IPS-18c (cell line): Measurements from ENCODE around the gene KAZN.

Experiments used
- H3K4me3 ChIP-seq: 2 replicates; pipeline ENCODE4 v1.7.0; 2013; ENCODE audit warnings: low read depth, mild to moderate bottlenecking, low read length, moderate library complexity; ENCODE audit not compliant: insufficient read depth
- H3K9me3 ChIP-seq: one replicate; pipeline ENCODE4 v1.6.1; 2013; ENCODE audit warnings: mild to moderate bottlenecking, low read length, moderate library complexity; ENCODE audit not compliant: control insufficient read depth, insufficient read depth

Gene KAZN

GRCh38 chr1:14777516-14778506 is 179.3 kb downstream of the KAZN start:
- Histone ChIP-seq H3K9me3 (no peaks in the 10 kb centered on the region), H3K4me3 (no peak overlapping the region)

DNA sequence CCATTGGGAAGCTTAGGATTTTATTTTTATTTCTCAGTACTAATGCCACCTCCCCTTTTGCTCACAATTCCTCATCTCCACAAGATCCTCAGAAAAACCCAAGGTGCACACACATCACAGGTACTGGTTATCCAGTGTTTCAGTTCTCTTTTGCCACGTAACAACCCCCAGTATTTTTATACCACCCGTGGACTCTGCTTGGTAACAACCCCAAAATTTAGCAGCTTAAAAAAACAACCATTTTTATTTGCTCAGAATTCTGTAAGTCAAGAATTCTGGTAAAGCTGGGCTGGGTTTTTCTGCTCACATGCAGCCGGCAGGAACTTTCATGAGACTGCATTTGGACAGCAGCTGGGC is 180.0 kb downstream of the KAZN start:
- Histone ChIP-seq H3K4me3 (no peak overlapping the region), H3K9me3 (no peaks in the 10 kb centered on the region)

- Histone ChIP-seq H3K4me3 (no peak overlapping the region), H3K9me3 (no peaks in the 10 kb centered on the region)
Measured at GRCh38 chr1:14778898-14779865, 180.7 kb downstream of the KAZN start.

GRCh38 chr1:14780271-14780670 is 181.8 kb downstream of the KAZN start:
- Histone ChIP-seq H3K9me3 (no peaks in the 10 kb centered on the region), H3K4me3 (no peak overlapping the region)

DNA sequence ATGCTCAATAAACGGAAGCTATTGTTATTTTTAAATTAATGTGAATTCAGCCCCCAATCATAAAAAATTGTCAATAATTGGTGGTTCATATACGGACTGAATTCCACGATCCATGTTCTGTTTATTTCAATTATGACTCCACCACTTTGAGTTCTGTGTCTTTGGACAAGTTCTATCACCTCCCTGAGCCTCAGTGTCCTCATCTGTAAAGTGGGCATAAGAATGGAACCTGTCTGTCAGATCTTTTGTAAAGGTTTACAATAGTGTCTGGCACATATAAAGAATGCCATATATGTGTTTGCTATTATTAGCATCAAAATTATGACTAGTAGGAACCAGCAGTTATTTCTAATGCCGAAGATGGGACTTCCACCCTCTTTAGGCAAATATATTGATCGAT is 183.3 kb downstream of the KAZN start:
- H3K4me3 ChIP-seq: no peak overlapping the region
- H3K9me3 ChIP-seq: no peaks in the 10 kb centered on the region

DNA sequence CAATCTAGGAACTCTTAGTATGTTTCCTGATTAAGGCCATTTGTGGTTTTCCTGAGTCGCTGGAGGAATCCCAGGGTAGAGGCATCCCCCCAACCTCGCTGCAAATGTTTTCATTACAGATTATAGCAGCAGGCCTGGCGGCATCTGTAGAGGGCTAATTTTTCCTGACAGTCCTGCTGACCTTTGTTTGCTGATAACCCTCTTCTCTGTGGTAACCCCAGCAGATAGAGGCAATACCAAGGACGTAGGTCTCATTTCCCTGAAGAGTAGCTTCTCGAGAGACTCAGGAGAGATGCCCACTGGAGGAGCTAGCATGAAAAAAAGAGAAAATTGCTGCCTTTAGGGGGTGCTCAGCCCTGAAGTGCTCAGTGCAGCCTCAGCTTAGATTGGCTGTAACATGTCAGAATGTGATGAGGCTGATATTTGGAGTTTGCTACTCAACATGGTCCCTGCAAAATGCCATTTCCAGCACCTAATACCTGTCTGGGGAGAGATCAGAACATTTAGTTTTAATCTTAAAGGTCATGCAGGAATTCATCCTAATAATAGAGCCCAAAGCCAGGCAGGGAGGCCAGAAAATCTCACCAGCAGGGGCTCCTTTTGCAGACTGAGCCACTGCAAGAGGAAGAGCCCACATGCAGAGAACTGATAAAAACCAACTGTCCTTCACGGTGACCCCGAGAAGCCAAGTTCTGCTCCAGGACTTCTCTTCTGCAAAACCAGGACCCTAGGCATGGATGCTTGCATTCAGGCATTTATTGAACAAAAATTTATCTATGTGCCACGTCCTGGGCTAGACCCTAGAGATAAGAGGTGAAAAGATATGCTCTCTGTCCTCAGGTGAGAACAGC is 184.5 kb downstream of the KAZN start:
- Histone ChIP-seq H3K9me3 (no peaks in the 10 kb centered on the region), H3K4me3 (no peak overlapping the region)

DNA sequence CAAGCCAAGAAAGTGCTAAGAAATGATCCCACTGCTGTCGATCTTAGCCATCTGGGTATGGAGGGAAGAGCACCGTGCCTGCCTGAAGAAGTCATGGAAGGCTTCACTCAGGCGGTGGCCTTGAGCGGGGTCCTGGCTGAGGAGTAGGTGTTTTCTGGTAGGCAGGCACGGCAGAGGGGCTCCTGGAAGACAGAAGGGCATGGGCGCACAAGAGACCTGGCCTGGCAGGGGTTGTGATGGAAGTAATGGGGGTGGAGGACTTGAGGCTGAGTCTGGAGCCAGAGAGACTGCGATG is 185.1 kb downstream of the KAZN start:
- no peak overlapping the region for H3K4me3 ChIP-seq
- no peaks in the 10 kb centered on the region for H3K9me3 ChIP-seq

DNA sequence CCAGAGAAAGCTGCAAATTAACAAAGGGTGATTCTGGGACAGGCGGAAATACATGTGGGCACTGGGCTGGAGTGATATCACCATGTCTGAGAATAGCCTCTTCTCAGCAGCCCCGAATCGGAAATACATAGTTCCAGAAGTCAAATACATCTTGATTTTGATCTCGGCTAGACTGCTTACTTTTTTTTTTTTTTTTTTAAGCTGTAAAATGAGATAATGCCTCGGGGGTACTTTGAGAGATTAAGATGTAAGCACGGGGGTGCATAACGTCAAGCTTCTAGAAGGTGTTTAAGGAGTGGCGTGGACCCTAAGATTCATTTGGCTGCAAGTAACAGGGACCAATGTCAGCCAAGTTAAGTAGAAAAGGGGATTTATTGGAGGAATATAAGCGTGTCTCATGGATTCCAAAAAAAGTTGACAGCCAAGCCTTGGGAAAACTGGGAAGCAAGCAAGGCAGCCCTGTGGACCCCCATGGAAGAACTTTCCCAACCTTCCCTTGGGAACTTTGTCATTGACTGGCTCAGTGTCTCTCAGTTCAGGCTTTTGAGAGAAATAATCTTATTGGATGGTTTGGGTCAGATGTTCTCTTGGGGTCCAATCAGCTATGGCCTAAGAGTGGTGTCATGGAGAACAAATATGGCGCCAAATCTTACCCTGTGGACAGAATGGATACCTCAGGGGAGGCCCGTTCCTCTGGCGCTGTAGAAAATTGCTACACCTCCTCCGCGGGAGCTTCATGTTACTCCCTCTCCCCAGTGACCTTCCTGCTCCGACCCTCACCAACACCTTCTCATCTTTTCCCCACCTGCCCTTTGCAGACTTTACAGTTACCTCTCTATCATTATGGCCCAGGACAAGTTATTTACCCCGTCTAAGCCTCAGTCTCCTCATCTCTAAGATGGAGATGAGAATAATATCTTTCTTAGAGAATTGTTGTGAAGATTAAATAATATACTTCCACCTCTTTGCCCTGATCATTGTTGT is 186.6 kb downstream of the KAZN start:
- Histone ChIP-seq H3K9me3 (no peaks in the 10 kb centered on the region), H3K4me3 (no peak overlapping the region)

DNA sequence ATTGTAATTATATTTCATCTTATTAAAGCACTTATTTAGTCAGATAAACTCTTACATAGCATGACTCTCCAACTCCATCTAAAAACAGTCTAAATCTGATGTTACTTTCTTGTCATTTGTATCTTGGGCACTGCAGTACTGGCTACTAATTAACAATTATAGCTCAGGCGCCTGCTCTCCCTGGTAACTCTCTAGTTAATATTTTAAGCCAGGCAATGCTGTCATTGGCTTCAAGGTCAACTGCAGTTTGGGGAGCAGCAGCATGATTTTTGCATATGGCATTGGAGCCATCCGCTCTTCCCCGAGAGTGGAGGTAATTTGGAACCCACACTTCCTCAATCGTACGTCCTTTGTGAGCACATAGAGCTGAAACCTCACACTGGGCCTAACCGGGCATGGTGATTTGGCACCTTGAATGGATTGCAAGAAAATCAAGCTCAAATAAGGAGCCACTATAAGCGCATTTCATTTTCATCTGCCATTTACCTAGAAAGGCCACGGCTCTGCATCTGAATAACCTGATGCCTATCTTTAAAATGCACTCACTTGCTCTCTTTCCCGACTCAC is 187.7 kb downstream of the KAZN start:
- Histone ChIP-seq H3K9me3 (no peaks in the 10 kb centered on the region), H3K4me3 (no peak overlapping the region)

GRCh38 chr1:14786681-14787080 is 188.2 kb downstream of the KAZN start:
- H3K9me3 ChIP-seq: no peaks in the 10 kb centered on the region
- H3K4me3 ChIP-seq: no peak overlapping the region

DNA sequence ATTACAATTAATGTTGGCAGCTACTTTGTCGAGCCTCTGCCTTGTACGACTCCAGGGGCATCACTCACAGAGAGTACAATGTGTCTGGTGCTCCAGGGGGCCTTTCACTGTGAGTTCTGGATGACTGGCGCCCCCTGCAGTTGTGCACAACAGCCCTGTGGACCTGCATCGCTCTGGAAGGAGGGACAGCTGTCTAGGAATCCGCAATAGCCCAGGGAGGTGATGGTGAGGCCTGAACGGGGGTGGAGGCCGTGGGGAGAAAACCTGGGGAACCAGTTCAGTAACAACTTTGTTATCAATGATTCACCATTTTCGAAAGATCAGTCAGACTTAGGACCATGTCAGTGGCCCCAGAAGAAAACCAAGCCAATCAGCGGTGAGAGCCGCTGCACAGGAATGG is 189.1 kb downstream of the KAZN start:
- Histone ChIP-seq H3K9me3 (no peaks in the 10 kb centered on the region), H3K4me3 (no peak overlapping the region)

DNA sequence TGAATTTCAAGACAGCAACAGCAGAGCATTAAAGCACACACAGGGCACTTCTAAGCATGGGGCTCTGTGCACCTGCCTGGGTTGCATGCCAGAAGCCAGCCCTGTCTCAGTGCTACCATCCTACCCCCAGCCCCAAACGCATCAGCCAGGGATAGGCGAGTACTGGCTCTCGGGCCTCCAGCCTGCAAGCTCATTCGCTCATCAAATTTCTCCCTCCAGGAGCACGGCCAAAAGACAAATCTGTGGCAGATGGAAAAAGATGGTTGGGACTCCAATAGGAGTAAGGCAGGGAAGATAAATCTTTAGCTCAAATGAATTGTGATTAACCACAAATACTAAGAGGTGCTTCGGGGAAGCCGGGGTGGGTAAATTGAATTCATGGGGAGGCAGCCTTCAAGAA is 189.6 kb downstream of the KAZN start:
- Histone ChIP-seq H3K9me3 (no peaks in the 10 kb centered on the region), H3K4me3 (no peak overlapping the region)

DNA sequence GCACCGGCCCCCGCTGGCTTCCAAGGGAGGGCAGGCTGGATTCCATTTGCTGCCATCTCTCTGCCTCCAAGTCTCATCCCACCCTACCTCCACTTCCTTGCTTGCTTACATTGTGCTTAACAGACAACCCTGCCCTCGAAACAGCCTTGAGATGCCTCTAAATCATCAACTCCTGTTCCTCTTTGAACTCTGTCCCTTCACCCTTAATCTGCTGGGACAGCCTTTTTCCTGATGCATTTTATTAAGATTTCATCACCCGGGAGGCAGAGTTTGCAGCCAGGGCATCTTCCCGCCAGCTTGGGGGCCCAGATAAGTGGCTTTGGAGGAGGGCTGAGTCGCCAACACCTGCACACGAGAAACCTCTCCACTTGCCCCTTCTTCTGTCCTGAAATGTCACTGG is 192.5 kb downstream of the KAZN start:
- Histone ChIP-seq H3K4me3 (no peak overlapping the region), H3K9me3 (no peaks in the 10 kb centered on the region)

DNA sequence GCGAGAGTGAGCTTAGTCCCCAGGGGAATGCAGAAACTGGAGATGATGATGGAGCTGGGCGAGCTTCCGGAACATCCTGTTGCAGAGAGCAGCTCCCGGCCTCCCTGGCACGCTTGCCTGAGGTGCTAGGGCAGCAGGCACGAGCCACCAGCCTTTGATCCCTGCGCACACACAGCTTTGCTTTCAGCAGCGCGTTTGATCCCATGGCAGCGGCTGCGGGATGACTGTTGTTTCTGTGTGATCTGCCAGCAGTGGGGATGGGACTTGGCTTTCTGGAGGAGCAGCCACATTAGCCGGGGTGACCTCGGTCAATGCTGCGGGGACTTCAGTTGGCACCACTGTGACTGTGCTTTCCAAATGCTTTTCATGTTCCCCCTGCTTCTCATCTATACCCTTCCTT is 193.2 kb downstream of the KAZN start:
- Histone ChIP-seq H3K9me3 (no peaks in the 10 kb centered on the region), H3K4me3 (no peak overlapping the region)

DNA sequence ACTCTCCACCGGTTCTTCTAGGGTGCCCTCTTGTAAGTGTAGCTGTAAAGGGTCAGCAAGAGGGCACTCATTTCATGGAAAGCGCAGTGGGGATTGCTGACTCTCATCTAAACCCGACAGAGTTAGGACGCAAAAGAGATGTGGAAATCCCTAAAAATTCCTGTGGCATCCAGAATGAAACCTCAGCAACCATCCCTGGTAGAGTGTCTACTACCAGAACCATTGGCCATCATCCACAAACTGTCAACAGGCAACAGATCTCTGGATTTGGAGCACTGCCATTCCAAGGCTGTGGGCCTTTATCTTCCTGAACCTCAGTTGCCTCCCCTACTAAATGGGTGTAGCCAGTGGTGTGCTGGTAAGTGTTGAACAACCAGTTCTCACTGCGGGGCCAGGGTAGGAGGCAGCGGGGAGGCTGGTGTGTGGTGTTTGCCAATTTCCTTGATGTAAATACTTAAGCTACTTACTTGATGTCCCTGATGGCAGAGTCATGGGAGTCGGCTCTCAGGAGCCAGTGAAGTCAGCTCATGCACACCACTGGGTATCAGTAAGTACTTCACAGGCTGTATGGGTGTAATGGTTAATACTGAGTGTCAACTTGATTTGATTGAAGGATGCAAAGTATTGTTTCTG is 195.8 kb downstream of the KAZN start:
- Histone ChIP-seq H3K4me3 (no peak overlapping the region), H3K9me3 (no peaks in the 10 kb centered on the region)

DNA sequence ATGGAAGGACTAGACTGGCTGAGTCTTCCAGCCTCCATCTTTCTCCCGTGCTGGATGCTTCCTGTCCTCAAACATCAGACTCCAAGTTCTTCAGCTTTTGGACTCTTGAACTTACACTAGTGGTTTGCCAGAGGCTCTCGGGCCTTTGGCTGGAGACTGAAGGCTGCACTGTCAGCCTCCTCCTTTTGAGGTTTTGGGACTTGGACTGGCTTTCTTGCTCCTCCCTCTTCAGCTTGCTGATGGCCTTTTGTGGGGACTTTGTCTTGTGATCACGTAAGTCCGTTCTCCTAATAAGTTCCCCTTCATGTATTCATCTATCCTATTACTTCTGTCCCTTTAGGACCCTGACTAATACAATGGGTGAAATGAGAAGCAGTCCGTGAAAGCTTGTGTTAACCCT is 196.4 kb downstream of the KAZN start:
- Histone ChIP-seq H3K4me3 (no peak overlapping the region), H3K9me3 (no peaks in the 10 kb centered on the region)
